Panc1 (cell line): ENCODE measurements around the gene SLC5A6. TPM values are rescaled to one million over a fixed set of nuclear protein-coding genes. Genes with fewer than 3 reads are reported as not detected.

Experiments used
- ATAC-seq: fragments of 200-7000 bp; cut with Tn5 transposase; 2 replicates; pipeline ENCODE4 v1.9.1; 2020; ENCODE audit warnings: mild to moderate bottlenecking, moderate library complexity
- BruUV-seq: library from RNA; stranded (reverse); fragments of 400-500 nt; replicated peaks from 2 replicates; lab custom pipeline; 2021; lab: Mats Ljungman, UMichigan
- CTCF ChIA-PET: fragments of 300-600 bp; sonication (Branson Sonifier 250); formaldehyde crosslinking; loops from one replicate; lab custom pipeline; 2022; ENCODE audit warnings: antibody characterized with exemption; lab: Charles Lee
- POLR2A ChIA-PET: fragments of 300-600 bp; sonication (Branson Sonifier 250); formaldehyde crosslinking; loops from one replicate; lab custom pipeline; 2022; ENCODE audit warnings: antibody characterized with exemption; lab: Charles Lee
- DNase-seq: peaks from one replicate; pipeline ENCODE4 v3.0.0-alpha.2; 2010; ENCODE audit warnings: low read depth, low spot score
- H3K27ac ChIP-seq: 2 replicates; pipeline ENCODE4 v1.5.1; 2011; ENCODE audit warnings: mild to moderate bottlenecking, low read length, inconsistent platforms
- H3K27me3 ChIP-seq: fragments of 200-500 bp; sonication (Bioruptor generic); 2 replicates; pipeline ENCODE4 v1.6.0; 2014; ENCODE audit warnings: low read length, inconsistent platforms; ENCODE audit not compliant: control insufficient read depth, insufficient read depth
- H3K36me3 ChIP-seq: fragments of 200-500 bp; sonication (Bioruptor generic); 2 replicates; pipeline ENCODE4 v1.5.1; 2014; ENCODE audit warnings: inconsistent platforms, mild to moderate bottlenecking, low read length, moderate library complexity; ENCODE audit not compliant: control insufficient read depth, insufficient read depth
- H3K4me1 ChIP-seq: 2 replicates; pipeline ENCODE4 v1.5.1; 2011; ENCODE audit warnings: inconsistent platforms, mild to moderate bottlenecking, low read length, moderate library complexity; ENCODE audit not compliant: control insufficient read depth, insufficient read depth
- H3K4me3 ChIP-seq, 2 experiments: 2 replicates each; pipeline ENCODE4 v1.5.1; 2011 to 2012; ENCODE audit warnings: low read depth in 2 of 2, low read length in 2 of 2, mild to moderate bottlenecking in 2 of 2, inconsistent platforms in 1 of 2, moderate library complexity in 1 of 2
- H3K9me3 ChIP-seq: fragments of 200-500 bp; sonication (Bioruptor generic); 2 replicates; pipeline ENCODE4 v1.5.1; 2014; ENCODE audit warnings: low read depth, mild to moderate bottlenecking, inconsistent platforms, low read length, moderate library complexity; ENCODE audit not compliant: control insufficient read depth, insufficient read depth
- POLR2AphosphoS5 ChIP-seq: IDR thresholded peaks from 2 replicates; pipeline ENCODE4 v1.6.1; 2012; ENCODE audit warnings: mild to moderate bottlenecking, low read depth, low read length, moderate library complexity
- SIN3A ChIP-seq: IDR thresholded peaks from 2 replicates; pipeline ENCODE4 v1.6.1; 2012; ENCODE audit warnings: low read depth, mild to moderate bottlenecking, low read length, moderate library complexity, borderline replicate concordance; ENCODE audit not compliant: insufficient read depth
- TCF7L2 ChIP-seq: IDR thresholded peaks from 2 replicates; pipeline ENCODE4 v1.6.1; 2011; ENCODE audit warnings: mild to moderate bottlenecking, low read depth, low read length, inconsistent platforms
- in situ Hi-C: cut with HindIII; loops from 2 replicates; pipeline ENCODE4 v1.10.0; 2016; ENCODE audit warnings: low sequenced_read_pairs, low pct_unique_long_range_greater_than_20kb
- intact Hi-C: fragments of 100-400 bp; cut with micrococcal nuclease; formaldehyde crosslinking; loops from one replicate; pipeline ENCODE4 v1.10.0; 2022; ENCODE audit not compliant: unreplicated experiment
- total RNA-seq: library from RNA; stranded (reverse); gene quantifications from one replicate; pipeline ENCODE4 v1.2.1, GENCODE V29; 2021; ENCODE audit not compliant: unreplicated experiment
- TF ChIP-seq, protein P1 (sequence below): fragments of 450-650 bp; IDR thresholded peaks from 2 replicates; pipeline ENCODE4 v1.5.1; 2017; ENCODE audit warnings: mild to moderate bottlenecking
- TF ChIP-seq, protein P2 (sequence below), 2 experiments: IDR thresholded peaks; 2 replicates each; pipeline ENCODE4 v1.6.1; 2011 to 2012; ENCODE audit warnings: low read depth in 2 of 2, control low read depth in 1 of 2, low read length in 1 of 2, mild to moderate bottlenecking in 1 of 2, moderate library complexity in 1 of 2; ENCODE audit not compliant: insufficient read depth in 1 of 2

Gene SLC5A6
- total RNA-seq, 1 experiment from 2014 or later: 74.5 TPM

DNA sequence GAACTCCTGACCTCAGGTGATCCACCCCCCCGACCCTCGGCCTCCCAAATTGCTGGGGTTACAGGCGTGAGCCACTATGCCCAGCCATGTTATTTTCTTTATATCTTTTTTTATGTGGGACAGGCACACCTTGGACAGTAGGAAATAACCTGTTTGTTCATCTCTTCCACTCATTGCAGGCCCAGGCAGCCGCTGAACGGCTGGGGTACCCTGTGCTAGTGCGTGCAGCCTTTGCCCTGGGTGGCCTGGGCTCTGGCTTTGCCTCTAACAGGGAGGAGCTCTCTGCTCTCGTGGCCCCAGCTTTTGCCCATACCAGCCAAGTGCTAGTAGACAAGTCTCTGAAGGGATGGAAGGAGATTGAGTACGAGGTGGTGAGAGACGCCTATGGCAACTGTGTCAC, 13.5 kb upstream of the SLC5A6 start:
- no peaks in the 10 kb centered on the region for H3K4me1 ChIP-seq
- H3K9me3 ChIP-seq: no peaks in the 10 kb centered on the region
- ChIA-PET POLR2A (no interaction called here), CTCF (interaction anchor here (0.7 kb wide), 1 partner anchor 78 kb away, joined by 9 read pairs; no protein-coding TSS in a partner anchor)
- TF ChIP-seq, protein P1, sequence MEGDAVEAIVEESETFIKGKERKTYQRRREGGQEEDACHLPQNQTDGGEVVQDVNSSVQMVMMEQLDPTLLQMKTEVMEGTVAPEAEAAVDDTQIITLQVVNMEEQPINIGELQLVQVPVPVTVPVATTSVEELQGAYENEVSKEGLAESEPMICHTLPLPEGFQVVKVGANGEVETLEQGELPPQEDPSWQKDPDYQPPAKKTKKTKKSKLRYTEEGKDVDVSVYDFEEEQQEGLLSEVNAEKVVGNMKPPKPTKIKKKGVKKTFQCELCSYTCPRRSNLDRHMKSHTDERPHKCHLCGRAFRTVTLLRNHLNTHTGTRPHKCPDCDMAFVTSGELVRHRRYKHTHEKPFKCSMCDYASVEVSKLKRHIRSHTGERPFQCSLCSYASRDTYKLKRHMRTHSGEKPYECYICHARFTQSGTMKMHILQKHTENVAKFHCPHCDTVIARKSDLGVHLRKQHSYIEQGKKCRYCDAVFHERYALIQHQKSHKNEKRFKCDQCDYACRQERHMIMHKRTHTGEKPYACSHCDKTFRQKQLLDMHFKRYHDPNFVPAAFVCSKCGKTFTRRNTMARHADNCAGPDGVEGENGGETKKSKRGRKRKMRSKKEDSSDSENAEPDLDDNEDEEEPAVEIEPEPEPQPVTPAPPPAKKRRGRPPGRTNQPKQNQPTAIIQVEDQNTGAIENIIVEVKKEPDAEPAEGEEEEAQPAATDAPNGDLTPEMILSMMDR: no peak
- TF ChIP-seq TCF7L2 (no peak), SIN3A (no peak), POLR2AphosphoS5 (no peak)
- TF ChIP-seq, protein P2, sequence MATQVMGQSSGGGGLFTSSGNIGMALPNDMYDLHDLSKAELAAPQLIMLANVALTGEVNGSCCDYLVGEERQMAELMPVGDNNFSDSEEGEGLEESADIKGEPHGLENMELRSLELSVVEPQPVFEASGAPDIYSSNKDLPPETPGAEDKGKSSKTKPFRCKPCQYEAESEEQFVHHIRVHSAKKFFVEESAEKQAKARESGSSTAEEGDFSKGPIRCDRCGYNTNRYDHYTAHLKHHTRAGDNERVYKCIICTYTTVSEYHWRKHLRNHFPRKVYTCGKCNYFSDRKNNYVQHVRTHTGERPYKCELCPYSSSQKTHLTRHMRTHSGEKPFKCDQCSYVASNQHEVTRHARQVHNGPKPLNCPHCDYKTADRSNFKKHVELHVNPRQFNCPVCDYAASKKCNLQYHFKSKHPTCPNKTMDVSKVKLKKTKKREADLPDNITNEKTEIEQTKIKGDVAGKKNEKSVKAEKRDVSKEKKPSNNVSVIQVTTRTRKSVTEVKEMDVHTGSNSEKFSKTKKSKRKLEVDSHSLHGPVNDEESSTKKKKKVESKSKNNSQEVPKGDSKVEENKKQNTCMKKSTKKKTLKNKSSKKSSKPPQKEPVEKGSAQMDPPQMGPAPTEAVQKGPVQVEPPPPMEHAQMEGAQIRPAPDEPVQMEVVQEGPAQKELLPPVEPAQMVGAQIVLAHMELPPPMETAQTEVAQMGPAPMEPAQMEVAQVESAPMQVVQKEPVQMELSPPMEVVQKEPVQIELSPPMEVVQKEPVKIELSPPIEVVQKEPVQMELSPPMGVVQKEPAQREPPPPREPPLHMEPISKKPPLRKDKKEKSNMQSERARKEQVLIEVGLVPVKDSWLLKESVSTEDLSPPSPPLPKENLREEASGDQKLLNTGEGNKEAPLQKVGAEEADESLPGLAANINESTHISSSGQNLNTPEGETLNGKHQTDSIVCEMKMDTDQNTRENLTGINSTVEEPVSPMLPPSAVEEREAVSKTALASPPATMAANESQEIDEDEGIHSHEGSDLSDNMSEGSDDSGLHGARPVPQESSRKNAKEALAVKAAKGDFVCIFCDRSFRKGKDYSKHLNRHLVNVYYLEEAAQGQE (IDR thresholded peaks at IDR 0.05; ENCODE audit: insufficient read depth in 1 of 2, low read depth in 2 of 2, low read length in 1 of 2): no peak
- H3K27me3 ChIP-seq: no peaks in the 10 kb centered on the region
- intact Hi-C loops (no loop called here), in situ Hi-C loops (no loop called here)
- peaks cover 35% of the 10 kb centered on the region for H3K36me3 ChIP-seq
- DNase-seq: no peak
- no peak for ATAC-seq
- no TSS peak for BruUV-seq
- no peak overlapping the region for H3K4me3 ChIP-seq
- no peak overlapping the region for H3K27ac ChIP-seq

DNA sequence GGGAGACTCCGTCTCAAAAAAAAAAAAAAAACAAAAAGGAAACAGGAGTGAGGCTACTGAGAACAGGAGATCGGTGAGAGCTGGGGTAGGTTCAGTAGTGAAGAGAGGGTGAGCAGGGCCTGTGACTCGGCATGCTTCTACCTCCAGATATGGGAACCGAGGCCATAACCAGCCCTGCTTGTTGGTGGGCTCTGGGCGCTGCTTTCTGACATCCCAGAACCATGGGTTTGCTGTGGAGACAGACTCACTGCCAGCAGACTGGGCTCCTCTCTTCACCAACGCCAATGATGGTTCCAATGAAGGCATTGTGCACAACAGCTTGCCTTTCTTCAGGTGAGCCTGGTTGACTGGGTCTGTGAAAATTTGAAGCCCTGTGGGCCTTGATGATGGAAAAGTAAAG, 11.3 kb upstream of the SLC5A6 start:
- CTCF ChIA-PET: no interaction called here
- peaks cover 43% of the 10 kb centered on the region for H3K36me3 ChIP-seq

More for the DNA sequence above, 11.3 kb upstream of the SLC5A6 start:
- POLR2A ChIA-PET: interaction anchor here (0.6 kb wide), 1 partner anchor 746 kb away, joined by 4 read pairs; no protein-coding TSS in a partner anchor
- Histone ChIP-seq H3K4me1 (peaks cover 3% of the 10 kb centered on the region; the same call in 1 of the 2 replicates), H3K27ac (no peak overlapping the region), H3K9me3 (no peaks in the 10 kb centered on the region), H3K4me3 (no peak overlapping the region), H3K27me3 (no peaks in the 10 kb centered on the region)
- DNase-seq (no peak), ATAC-seq (no peak)
- in situ Hi-C loops: no loop called here
- intact Hi-C loops: no loop called here
- no TSS peak for BruUV-seq
- TF ChIP-seq, protein P2 (IDR thresholded peaks at IDR 0.05; ENCODE audit: insufficient read depth in 1 of 2, low read depth in 2 of 2, low read length in 1 of 2): no peak
- TF ChIP-seq TCF7L2 (no peak), POLR2AphosphoS5 (no peak), SIN3A (no peak)
- TF ChIP-seq, protein P1: no peak
